ENCODE results near the gene ARHGAP19. TPM values are rescaled to one million over a fixed set of nuclear protein-coding genes. Genes with fewer than 3 reads are reported as not detected.

Gene ARHGAP19
- total RNA-seq, 4 donors from 2014 or later: 4.5 to 8.4 (median 7.4) TPM

GRCh38 chr10:97207756-97208346 is 84.6 kb downstream of the ARHGAP19 start:
- Histone ChIP-seq H3K9me3 (no peaks in the 10 kb centered on the region), H3K4me3 (no peak overlapping the region), H3K27ac (no peak overlapping the region), H3K36me3 (no peaks in the 10 kb centered on the region), H3K4me1 (no peaks in the 10 kb centered on the region), H3K27me3 (no peaks in the 10 kb centered on the region)
- TF ChIP-seq, protein P1, sequence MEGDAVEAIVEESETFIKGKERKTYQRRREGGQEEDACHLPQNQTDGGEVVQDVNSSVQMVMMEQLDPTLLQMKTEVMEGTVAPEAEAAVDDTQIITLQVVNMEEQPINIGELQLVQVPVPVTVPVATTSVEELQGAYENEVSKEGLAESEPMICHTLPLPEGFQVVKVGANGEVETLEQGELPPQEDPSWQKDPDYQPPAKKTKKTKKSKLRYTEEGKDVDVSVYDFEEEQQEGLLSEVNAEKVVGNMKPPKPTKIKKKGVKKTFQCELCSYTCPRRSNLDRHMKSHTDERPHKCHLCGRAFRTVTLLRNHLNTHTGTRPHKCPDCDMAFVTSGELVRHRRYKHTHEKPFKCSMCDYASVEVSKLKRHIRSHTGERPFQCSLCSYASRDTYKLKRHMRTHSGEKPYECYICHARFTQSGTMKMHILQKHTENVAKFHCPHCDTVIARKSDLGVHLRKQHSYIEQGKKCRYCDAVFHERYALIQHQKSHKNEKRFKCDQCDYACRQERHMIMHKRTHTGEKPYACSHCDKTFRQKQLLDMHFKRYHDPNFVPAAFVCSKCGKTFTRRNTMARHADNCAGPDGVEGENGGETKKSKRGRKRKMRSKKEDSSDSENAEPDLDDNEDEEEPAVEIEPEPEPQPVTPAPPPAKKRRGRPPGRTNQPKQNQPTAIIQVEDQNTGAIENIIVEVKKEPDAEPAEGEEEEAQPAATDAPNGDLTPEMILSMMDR (IDR thresholded peaks at IDR 0.05): no peak
- TF ChIP-seq POLR2A (IDR thresholded peaks at IDR 0.05) (no peak), POLR2AphosphoS5 (IDR thresholded peaks at IDR 0.05) (no peak), EP300 (IDR thresholded peaks at IDR 0.05; ENCODE audit: low read depth) (no peak)
- WGBS, 2 donors (ENCODE audit: low coverage in 1 of 2): 45 to 60% methylated on average over 1 to 7 of the region's 7 CpGs
- in situ Hi-C loops (cut with MboI; ENCODE audit: low pct_ligation_motif_present in 1 of 4, low pct_unique_long_range_greater_than_20kb in 1 of 4, low sequenced_read_pairs in 3 of 4) (loop anchor here (5.0 to 25.0 kb wide), 4 partner anchors 121 to 136 kb away; no protein-coding TSS in a partner anchor), intact Hi-C loops (cut with DNase I; ENCODE audit: low total_unique reads) (no loop called here)
- no peak for DNase-seq

- no peak for DNase-seq
- WGBS, 2 donors (ENCODE audit: low coverage in 1 of 2): 81% methylated on average over 5 of the region's 6 CpGs; no CpG with 5 or more reads in 1 of the 2 donors
- H3K27me3 ChIP-seq: no peaks in the 10 kb centered on the region
- H3K4me3 ChIP-seq: no peak overlapping the region
- H3K9me3 ChIP-seq: no peaks in the 10 kb centered on the region
- intact Hi-C loops (cut with DNase I; ENCODE audit: low total_unique reads) (no loop called here), in situ Hi-C loops (cut with MboI; ENCODE audit: low pct_ligation_motif_present in 1 of 4, low pct_unique_long_range_greater_than_20kb in 1 of 4, low sequenced_read_pairs in 3 of 4) (loop anchor here (5.0 to 25.0 kb wide), 4 partner anchors 120 to 135 kb away; no protein-coding TSS in a partner anchor)
- H3K27ac ChIP-seq: no peak overlapping the region
- TF ChIP-seq POLR2A (IDR thresholded peaks at IDR 0.05): no peak
- TF ChIP-seq, protein P1 (IDR thresholded peaks at IDR 0.05): no peak
- TF ChIP-seq POLR2AphosphoS5 (IDR thresholded peaks at IDR 0.05): no peak
- no peaks in the 10 kb centered on the region for H3K4me1 ChIP-seq
- no peaks in the 10 kb centered on the region for H3K36me3 ChIP-seq
Observed at GRCh38 chr10:97207131-97207530, 85.3 kb downstream of the ARHGAP19 start.

DNA sequence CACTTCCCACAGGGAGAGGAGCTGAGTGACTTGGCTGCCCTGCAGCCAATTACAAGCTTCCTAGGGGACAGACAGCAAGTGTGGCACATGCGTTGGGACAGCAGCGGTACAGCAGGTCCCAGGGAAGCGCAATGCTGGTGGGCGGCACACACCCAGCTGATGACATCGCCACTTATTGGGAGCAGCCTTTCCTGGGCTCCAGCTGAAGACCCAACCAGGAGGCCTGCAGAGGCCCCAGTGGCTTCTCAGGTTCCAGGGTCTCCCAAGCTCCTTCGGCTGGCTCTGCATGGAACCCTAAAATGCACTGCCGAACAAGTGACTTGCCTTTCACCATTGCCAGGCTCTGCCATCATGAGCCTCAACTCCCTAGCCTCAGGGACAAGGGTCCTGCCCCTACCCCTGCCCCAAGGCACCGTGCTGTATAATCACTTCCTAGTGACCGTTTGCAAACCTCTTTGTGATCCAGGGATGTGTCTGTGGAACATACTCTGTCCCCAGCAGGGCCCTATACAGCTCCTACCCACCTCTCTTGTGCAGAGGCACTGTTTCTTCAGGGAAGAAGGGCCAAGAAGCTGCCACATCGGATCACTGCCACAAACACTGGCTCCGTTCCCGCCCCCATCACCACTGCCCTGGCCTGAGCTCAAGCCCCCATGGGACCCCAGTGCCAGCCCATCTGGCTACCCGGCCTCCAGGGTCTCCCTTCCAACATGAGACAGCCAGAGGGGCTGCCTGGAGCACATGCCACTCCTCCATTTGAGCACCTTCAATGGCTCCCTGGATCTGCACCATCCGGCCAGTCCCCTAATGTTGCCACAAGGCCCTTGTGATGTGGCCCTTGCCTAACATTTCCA is 87.4 kb downstream of the ARHGAP19 start:
- Histone ChIP-seq H3K9me3 (no peaks in the 10 kb centered on the region), H3K4me1 (no peaks in the 10 kb centered on the region), H3K27ac (no peak overlapping the region), H3K4me3 (no peak overlapping the region), H3K36me3 (no peaks in the 10 kb centered on the region), H3K27me3 (no peaks in the 10 kb centered on the region)
- TF ChIP-seq, protein P1 (IDR thresholded peaks at IDR 0.05): no peak
- TF ChIP-seq EP300 (IDR thresholded peaks at IDR 0.05; ENCODE audit: low read depth) (no peak), POLR2AphosphoS5 (IDR thresholded peaks at IDR 0.05) (no peak), POLR2A (IDR thresholded peaks at IDR 0.05) (no peak)
- 55 to 91% methylated on average over 2 to 13 of the region's 14 CpGs for WGBS, 2 donors (ENCODE audit: low coverage in 1 of 2)
- no peak for DNase-seq
- intact Hi-C loops (cut with DNase I; ENCODE audit: low total_unique reads) (no loop called here), in situ Hi-C loops (cut with MboI; ENCODE audit: low pct_ligation_motif_present in 1 of 4, low pct_unique_long_range_greater_than_20kb in 1 of 4, low sequenced_read_pairs in 3 of 4) (loop anchor here (5.0 to 25.0 kb wide), 4 partner anchors 118 to 133 kb away; no protein-coding TSS in a partner anchor)

DNA sequence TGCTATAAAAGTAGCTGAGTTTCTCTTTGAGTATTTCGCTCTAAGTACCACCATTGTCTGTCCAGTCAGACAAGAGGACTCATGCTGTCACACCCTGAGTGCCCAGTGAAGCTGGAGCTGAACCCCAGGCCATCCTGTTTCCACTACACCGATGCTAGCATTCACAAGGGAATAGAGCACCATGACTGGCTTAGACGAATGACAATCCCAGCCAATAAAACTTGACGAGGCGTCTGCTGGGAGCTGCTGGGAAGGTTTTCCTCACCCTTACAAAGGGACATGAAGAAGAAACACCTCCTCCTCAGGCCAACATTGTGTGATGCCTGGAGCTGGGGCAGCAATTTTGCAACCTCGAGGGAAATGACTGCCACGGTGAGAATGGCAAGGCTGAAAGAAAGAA is 89.2 kb downstream of the ARHGAP19 start:
- no peak for DNase-seq
- Histone ChIP-seq H3K27ac (no peak overlapping the region), H3K4me3 (no peak overlapping the region), H3K36me3 (no peaks in the 10 kb centered on the region), H3K4me1 (no peaks in the 10 kb centered on the region), H3K9me3 (no peaks in the 10 kb centered on the region), H3K27me3 (peaks cover 7% of the 10 kb centered on the region)
- in situ Hi-C loops (cut with MboI; ENCODE audit: low pct_ligation_motif_present in 1 of 4, low pct_unique_long_range_greater_than_20kb in 1 of 4, low sequenced_read_pairs in 3 of 4): loop anchor here in 2 of 4 donors (10.0 to 25.0 kb wide), 2 partner anchors 116 to 128 kb away; no protein-coding TSS in a partner anchor
- intact Hi-C loops (cut with DNase I; ENCODE audit: low total_unique reads): no loop called here
- WGBS, 2 donors (ENCODE audit: low coverage in 1 of 2): 86 to 94% methylated on average over 5 to 7 of the region's 7 CpGs
- TF ChIP-seq, protein P1 (IDR thresholded peaks at IDR 0.05): no peak
- TF ChIP-seq POLR2A (IDR thresholded peaks at IDR 0.05): no peak
- TF ChIP-seq EP300 (IDR thresholded peaks at IDR 0.05; ENCODE audit: low read depth): no peak
- no peak for TF ChIP-seq POLR2AphosphoS5 (IDR thresholded peaks at IDR 0.05)

All from transverse colon (tissue), 4 donors.